Measurements from ENCODE around the gene AMPD1.

DNA sequence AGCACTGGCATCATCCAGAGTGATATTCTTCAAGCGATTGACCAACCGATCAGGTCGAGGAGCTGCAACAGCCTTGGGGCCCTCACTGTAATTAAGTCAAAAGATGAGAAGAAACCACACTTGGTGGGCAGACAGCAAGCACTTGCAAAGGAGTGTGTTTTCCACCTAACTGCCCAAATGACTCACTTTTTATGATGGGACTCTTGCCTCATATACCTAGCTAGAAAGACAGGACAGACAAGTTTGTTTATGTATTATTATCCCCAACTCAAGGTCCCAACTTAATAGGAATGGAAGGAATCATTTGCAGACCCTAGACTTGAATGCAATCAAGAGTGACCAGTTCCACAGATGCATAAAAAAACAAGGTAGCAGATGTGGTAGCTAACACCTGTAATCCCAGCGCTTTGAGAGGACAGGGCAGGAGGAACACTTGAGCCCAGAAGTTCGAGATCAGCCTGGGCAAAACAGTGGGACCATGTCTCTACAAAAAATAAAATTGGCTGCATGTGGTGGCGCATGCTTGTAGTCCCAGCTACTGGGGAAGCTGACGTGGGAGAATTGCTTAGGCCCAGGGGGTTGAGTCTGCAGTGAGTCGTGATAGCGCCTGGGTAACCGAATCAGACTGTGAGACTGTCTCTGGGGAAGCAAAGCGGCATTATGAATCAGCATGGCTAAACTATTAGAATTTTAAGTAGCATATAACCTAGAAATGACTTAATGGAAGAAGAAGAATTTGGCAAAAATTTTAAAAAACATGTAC, 23.5 kb upstream of the AMPD1 start:
- TF ChIP-seq, protein P1, sequence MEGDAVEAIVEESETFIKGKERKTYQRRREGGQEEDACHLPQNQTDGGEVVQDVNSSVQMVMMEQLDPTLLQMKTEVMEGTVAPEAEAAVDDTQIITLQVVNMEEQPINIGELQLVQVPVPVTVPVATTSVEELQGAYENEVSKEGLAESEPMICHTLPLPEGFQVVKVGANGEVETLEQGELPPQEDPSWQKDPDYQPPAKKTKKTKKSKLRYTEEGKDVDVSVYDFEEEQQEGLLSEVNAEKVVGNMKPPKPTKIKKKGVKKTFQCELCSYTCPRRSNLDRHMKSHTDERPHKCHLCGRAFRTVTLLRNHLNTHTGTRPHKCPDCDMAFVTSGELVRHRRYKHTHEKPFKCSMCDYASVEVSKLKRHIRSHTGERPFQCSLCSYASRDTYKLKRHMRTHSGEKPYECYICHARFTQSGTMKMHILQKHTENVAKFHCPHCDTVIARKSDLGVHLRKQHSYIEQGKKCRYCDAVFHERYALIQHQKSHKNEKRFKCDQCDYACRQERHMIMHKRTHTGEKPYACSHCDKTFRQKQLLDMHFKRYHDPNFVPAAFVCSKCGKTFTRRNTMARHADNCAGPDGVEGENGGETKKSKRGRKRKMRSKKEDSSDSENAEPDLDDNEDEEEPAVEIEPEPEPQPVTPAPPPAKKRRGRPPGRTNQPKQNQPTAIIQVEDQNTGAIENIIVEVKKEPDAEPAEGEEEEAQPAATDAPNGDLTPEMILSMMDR (IDR thresholded peaks at IDR 0.05): no peak
- no peak for TF ChIP-seq POLR2A (IDR thresholded peaks at IDR 0.05)
